Glomerular endothelial cell (primary cell): ENCODE results near the gene KCNN1. TPM values are rescaled to one million over a fixed set of nuclear protein-coding genes. Genes with fewer than 3 reads are reported as not detected.
A peak's percentile ranks its signal among the peaks of the same experiment; 100 is the strongest.
"Not testable (repeated sequence)": the region's sequence is repeated elsewhere in the genome, so short reads cannot be mapped to it uniquely, and the experiment has no call there.

Source experiments
- DNase-seq: peaks from one replicate; pipeline ENCODE4 v3.0.0-alpha.2; 2011; ENCODE audit warnings: low read depth, low spot score; ENCODE audit errors: extremely low read depth
- total RNA-seq: library from RNA; depleted of rRNA; stranded (reverse); fragments of >200 nt; gene quantifications from 2 replicates; pipeline ENCODE4 v1.2.3, GENCODE V29; 2015

Gene KCNN1
- 0.41 and 2.3 TPM in 2 replicates for total RNA-seq

DNA sequence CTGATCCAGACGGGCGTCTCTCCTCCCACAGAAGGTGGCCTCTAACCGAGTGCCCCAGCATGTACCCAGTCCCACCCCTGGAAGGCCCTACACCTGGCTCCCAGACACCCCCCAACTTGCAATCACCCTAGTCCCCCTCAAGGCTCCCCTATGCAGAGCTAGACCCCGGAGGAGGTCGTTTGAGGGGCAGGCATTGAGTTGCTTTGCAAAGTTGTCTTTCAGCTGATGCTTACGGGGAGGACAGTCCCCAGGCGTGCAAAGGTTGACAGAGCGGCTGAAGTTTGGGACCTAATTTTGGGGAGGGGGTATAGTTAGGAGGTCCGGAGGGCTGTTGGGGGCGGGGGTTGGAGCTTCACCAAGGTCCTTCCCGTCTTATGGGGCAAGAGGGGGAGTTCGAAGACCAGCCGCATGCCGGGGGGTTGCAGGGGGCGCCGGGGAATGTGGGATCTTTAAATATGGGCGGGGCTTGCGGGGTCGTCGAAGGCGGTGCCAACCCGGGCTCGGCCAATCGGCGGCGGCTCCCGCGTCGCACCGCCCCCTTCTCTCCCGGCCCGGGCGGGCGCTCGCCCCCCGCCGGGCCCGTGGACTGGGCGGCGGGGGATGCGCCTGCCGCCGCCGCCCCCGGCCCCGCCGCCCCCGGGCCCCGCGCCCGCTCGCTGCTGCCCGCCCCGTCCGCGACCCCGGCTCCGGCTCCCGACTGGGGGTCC lies at the start of gene KCNN1:
Gene KCNN1 (plus strand): TSS at position 558 of the 707 bp plus-strand sequence. CDS start 6,782 bp downstream, outside the sequence.
- no peak for DNase-seq

DNA sequence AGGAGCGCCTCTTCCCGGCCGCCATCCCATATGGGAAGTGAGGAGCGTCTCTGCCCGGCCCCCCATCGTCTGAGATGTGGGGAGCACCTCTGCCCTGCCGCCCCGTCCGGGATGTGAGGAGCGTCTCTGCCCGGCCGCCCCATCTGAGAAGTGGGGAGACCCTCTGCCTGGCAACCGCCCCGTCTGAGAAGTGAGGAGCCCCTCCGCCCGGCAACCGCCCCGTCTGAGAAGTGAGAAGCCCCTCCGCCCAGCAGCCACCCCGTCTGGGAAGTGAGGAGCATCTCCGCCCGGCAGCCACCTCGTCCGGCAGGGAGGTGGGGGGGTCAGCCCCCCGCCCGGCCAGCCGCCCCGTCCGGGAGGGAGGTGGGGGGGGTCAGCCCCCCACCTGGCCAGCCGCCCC lies 48.8 kb upstream of the KCNN1 start:
- not testable (repeated sequence) for DNase-seq

DNA sequence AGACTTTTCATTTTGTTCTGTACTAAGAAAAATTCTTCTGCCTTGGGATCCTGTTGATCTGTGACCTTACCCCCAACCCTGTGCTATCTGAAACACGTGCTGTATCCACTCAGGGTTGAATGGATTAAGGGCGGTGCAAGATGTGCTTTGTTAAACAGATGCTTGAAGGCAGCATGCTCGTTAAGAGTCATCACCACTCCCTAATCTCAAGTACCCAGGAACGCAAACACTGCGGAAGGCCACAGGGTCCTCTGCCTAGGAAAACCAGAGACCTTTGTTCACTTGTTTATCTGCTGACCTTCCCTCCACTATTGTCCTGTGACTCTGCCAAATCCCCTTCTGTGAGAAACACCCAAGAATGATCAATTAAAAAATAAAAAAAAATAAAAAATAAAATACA lies 47.8 kb upstream of the KCNN1 start:
- not testable (repeated sequence) for DNase-seq

DNA sequence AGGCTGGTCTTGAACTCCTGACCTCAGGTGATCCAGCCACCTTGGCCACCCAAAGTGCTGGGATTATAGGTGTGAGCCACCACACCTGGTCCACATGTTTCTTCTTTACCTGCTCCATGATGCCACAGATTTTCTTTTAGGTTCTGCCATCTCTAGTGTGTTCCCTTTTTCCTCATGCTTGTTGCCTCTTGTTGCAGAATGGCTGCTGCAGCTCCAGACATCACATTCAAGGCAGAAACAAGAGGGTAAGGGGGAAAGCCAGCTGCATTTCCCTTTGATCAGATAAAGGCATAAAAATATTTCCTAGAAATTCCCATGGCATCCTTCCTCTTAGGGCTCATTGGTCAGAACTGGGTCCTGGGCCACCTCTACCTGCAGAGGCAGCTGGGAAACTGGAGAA lies 46.4 kb upstream of the KCNN1 start:
- no peak for DNase-seq

DNA sequence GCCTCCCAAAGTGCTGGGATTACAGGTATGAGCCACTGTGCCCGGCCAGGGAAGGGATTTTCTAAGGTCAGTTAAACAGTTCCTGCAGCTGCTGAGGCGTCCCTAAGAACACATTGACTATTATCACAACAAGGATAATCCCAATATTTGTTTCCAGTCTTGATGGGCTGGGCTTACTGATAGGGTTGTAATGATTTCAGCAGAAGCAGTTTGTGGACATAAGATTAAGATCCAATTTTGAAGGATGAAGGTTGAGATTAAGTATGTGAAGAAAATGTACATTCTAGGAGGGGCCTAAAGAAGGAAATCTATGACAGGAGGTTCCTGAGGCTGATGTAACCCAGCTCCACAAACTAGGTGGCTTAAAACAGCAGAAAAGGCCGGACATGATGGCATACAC lies 44.8 kb upstream of the KCNN1 start:
- DNase-seq: no peak

DNA sequence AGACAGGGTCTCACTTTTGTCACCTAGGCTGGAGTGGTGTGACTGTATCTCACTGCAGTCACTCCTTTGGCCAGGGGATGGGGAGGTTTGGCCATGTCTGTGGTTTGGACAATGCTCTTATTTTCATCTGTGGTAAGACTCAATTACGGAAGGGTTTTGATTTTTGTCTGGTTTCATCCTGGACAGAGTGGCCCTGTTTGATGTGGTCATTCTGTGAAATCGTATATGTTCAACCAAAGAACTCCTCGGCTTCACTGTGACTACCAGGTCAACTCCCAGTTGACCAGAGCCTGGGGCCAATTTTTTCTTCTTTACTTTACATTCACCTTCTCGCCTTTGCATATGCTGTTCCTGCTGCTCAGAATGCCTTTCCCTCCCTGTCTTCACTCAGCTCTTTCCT lies 40.9 kb upstream of the KCNN1 start:
- DNase-seq: no peak

DNA sequence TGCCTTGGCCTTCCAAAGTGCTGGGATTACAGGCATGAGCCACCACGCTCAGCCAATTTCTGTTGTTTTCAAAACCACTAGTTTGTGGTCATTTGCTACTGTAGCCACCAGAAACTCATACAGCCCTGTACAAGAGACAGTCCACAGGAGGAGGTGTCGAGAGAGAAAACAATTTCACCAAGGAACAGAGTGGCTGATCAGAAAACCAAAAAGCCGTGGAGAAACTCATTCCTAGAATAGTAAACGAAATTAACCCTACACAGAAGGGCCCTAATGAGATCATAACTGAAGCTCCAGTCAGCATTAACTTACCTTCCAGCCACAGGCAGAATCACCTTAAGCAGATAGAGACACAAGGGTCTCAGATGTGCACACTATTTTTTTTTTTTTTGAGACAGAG lies 37.9 kb upstream of the KCNN1 start:
- DNase-seq: no peak

DNA sequence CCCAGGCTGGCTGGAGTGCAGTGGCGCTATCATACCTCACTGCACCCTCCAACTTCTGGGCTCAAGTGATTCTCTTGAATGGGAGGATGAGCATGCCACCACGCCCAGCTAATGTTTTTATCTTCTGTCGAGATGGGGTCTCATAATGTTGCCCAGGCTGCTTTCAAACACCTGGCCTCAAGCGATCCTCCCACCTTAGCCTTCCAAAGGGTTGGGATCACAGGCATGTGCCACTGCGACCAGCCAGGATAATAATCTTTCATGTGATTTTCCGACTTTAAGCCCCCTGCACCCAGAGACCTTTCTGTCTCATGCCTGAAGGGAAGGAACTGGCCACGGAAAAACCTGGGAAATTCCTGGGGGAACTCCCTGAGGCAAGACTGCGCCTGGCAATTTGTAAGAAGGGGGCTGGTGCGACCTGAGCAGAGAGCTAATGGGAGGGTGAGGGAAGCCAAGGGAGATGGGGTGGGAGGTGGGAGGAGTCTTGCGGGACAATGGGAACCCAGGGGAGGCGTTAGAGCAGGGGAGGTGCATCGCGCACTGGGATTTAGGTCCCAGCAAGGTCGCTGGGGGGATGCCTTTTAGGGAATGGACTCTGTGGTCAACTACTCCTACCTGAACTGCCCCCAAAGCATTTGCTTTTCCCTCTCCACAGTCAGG lies 35.2 kb upstream of the KCNN1 start:
- no peak for DNase-seq

DNA sequence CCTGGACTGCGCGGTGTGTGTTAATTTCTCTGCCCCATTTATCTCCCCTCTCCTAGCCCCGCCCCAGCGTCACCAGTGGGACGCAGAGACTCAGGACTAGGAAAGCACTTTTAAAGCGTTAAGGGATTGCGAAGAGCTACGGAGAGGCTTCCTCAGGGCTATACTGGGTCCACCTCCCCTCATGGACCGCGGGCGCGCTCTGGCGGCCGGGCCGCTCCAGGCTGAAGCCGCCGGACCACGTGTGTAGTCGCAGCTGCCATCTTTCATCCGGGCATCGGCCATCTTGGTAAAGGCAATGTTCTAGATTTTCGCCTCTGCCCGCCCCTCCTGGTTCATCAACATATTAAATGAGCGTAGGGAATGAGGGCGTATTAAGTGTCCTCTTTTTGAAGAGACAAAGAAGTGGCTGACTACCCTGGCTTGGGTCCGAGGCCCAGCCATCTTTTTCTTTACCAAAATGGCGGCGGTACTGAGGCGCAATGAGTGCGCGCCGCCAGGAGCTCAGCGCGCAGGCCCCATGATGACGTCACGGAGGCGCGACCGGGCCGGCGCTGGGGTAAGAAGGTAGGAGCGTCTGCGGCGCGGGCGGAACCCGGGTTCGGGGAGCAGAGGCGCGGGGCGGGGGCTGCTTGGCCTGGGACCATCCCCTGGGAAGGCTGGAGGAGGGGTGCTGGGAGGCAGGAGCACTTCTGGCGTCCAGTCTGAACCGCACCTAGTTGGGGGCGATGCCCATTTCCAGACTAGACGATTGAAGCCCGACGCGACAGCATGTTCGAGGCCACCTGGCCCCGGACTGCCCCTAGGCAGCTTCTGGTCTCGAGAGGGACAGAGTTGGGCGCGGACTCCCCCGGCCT lies 34.2 kb upstream of the KCNN1 start, which contains the start of gene CCDC124:
Gene CCDC124 (plus strand): TSS at position 531 of the 854 bp plus-strand sequence. CDS start 3,406 bp downstream, outside the sequence.
- peak; percentile 61 for DNase-seq

DNA sequence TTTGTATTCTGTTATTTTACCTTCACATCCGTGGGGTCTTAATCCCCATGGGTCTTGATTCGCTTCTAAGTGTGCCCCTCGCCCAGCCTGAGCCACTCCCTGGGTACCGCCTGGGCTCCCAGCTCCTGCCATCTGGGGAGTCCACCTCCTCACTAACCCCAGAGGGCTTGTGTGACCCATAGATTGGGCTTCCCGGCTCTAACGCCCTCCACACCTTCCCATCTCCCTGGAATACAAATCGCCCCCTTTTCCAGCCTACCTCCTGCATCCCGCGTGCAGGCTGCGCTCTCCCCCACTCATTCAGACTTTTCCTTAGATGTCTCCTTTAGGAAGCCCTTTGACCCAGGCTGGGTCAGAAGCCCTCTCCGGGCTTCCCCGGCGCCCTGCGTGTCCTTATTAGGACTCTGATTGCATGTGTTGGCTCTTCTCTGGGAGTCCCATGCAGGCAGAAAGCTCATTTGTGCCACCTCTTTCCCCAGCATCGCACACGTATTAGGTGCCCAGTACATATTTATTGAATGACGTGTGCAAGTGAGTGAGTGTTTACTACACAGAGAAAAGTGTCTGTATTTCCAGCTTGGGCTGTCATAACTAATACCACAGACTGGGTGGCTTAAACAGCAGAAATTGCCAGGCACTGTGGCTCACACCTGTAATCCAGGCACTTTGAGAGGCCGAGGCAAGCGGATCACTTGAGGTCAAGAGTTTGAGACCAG lies 33.3 kb upstream of the KCNN1 start:
- DNase-seq: no peak

DNA sequence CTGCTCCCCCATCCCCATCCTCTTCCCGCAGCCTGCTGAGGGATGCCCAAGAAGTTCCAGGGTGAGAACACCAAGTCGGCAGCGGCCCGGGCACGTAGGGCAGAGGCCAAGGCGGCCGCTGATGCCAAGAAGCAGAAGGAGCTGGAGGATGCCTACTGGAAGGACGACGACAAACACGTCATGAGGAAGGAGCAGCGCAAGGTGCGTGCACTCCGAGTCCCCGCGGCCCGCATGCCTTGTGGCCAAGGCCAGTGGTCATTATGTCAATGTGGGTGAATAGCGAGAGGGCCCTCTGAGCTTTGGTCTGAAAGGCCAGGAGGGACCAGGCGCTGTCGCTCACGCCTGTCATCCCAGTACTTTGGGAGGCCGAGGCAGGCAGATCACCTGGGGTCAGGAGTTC lies 30.5 kb upstream of the KCNN1 start:
- DNase-seq: no peak

DNA sequence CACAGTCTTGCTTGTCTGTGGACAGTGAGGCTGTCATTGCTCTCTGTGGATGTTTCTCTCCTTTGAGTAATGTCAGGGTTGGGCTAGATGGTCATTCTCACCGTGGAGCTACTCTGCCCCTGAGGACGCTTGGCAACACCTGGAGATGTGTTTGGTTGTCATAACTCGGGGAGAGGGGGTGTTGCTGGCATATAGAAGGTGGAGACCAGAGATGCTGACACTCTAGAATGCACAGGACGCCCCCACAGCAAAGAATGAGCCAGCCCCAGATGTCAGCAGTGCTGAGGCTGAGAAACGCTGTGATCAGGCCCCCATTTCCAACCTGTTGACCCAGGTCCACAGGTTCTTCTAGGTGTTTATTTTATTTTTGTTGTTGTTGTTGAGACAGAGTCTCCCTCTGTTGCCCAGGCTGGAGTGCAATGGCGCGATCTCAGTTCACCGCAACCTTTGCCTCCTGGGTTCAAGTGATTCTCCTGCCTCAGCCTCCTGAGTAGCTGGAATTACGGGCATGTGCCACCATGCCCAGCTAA lies 29.5 kb upstream of the KCNN1 start:
- no peak for DNase-seq

DNA sequence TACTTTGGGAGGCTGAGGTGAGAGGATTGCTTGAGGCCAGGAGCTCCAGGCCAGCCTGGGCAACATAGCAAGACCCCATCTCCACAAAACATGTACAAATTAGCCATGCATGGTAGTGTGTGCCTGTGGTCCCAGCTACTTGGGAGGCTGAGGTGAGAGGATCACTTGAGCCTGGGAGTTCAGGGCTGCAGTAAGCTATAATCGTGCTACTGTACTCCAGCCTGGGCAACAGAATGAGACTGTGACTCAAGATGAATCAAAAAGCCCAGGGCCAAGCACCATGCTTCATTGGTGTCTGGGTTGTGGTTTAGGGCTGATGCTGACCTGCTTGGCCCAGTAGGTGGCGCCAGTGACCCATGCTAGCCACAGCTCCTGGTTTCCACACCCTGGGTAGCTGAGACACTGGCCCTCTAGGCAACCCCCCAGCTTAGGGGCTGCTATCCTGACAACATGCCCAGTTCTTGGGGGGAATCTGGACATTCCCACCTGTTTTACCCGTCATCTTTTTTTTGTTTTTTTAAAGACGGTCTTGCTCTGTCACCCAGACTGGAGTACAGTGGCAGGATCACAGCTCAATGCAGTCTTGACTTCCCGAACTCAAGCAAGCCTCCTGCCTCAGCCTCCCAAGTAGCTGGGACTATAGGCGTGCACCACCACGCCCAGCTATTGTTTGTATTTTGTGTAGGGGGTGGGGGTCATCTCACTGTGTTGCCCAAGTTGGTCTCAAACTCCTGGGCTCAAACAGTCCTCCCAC lies 28.6 kb upstream of the KCNN1 start:
- no peak for DNase-seq

DNA sequence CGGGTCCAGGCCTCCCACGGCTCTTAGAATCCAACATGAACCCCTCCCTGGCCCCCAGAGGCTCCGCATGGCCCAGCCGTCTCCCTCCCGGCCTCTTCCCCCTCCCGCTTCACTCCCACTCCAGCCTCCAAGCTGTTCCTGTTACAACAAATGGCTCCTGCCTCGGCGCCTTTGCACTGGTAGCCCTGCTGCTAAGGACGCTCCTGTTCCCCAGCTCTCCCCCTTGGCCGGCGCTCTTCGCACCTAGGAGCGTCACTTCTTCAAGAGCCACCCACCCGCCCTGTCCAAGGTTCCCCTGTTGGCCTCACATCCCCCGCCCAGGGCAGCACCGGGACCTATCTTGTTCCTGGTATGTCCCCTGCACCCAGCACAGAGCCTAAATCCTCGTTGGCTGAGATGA lies 24.7 kb upstream of the KCNN1 start:
- no peak for DNase-seq

DNA sequence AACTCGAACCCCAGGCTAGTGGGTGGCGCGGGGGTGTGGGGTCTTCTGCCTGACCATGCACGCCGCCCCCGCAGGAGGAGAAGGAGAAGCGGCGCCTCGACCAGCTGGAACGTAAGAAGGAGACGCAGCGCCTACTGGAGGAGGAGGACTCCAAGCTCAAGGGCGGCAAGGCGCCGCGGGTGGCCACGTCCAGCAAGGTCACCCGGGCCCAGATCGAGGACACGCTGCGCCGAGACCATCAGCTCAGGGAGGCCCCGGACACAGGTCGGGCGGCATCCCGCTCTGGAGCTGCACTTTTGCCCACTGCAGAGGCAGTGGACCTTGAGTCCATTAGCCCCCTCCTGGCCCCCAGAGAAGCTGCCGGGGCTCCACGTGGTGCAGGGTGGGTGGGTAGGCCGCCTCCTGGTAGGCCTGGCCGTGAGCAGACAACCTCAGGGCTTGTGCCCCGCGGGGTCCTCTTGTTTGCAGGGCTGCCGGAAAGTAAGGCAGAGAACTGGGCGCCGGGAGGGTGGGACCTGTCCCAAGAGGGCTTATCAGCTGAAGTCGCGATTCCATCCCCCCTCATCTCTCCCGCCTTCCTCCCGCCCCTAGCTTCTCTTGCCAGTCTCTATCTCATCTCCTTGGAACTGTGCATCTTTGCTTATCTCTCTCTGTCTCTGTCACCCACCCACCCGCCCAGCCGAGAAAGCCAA lies 24.2 kb upstream of the KCNN1 start:
- DNase-seq: no peak

DNA sequence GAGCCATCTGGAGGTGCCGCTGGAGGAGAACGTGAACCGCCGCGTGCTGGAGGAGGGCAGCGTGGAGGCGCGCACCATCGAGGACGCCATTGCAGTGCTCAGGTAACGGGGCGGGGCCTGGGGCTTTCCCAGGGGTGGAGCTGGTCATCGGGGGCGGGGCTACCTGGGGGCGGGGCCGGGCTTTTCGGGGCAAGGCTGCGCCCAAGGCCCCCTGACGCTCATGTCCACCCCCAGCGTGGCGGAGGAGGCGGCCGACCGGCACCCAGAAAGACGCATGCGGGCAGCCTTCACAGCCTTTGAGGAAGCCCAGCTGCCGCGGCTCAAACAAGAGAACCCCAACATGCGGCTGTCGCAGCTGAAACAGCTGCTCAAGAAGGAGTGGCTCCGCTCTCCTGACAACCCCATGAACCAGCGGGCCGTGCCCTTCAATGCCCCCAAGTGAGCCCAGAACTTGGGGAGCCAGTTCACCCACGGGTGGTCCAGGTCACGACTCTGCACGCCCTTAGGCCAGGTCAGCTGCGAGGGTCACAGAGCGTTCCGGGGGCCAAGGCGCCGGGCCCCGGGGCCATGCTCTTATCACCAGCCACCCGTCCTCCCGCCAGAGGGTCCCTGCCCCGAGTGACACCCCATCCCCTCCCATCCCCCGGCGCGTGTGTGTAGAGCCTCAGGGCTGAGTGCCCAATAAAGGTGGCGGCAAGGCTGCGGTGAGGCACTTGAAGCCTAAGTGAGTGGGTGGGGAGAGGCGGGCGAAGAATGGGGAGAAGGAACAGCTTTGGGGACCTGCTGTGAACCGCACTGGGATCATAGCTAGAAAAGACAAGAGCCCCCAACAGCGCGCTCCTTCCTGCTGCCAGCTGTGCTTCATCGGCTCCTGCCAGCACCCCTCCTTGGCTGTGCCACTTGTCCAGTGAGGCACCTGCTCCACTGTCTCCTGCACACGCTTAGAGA lies 23.4 kb upstream of the KCNN1 start:
- DNase-seq: no peak

DNA sequence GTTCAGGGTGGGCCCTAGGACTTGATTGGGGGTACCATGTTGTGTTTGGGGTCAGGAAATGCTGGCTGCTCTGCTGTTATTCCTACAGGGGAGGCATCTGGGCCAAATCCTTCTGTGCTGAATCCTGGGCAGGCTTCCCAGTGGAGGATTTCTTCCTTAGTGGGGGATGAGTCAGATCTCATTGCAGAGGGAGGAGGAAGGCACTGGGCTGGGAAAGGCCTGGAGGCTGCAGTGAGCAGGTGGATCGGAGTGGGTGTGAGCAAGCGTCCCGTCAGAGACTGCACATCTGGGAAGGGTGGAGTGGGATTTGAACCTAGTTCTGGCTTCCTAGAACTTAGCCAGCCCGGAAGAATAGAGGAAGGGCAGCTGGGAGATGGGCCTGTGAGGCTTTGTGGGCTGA lies 22.6 kb upstream of the KCNN1 start:
- no peak for DNase-seq
